SK-N-SH (cell line): ENCODE measurements around the gene AARS2.

Experiments used
- CTCF ChIP-seq: fragments of 200-600 bp; sonication (generic); IDR thresholded peaks from 2 replicates; pipeline ENCODE4 v1.6.1; 2017; ENCODE audit warnings: antibody characterized with exemption, mild to moderate bottlenecking, moderate library complexity
- MXI1 ChIP-seq: IDR thresholded peaks from 2 replicates; pipeline ENCODE4 v1.6.1; 2012; ENCODE audit warnings: mild to moderate bottlenecking, low read depth, low read length, improper control_type of control experiment
- PBX3 ChIP-seq: IDR thresholded peaks from 2 replicates; pipeline ENCODE4; 2012
- POLR2AphosphoS5 ChIP-seq: IDR thresholded peaks from 2 replicates; pipeline ENCODE4 v1.6.1; 2012; ENCODE audit warnings: low read depth, low read length
- RAD21 ChIP-seq: IDR thresholded peaks from 2 replicates; pipeline ENCODE4 v1.6.1; 2012; ENCODE audit warnings: mild to moderate bottlenecking, low read length
- USF2 ChIP-seq: fragments of 150-350 bp; IDR thresholded peaks from 2 replicates; pipeline ENCODE4 v1.6.1; 2017; ENCODE audit warnings: antibody characterized with exemption, low read length, low read depth, borderline replicate concordance

GRCh38 chr6:44250067-44250717 is 63.0 kb downstream of the AARS2 start:
- TF ChIP-seq CTCF: no peak
- TF ChIP-seq MXI1: no peak
- no peak for TF ChIP-seq POLR2AphosphoS5
- TF ChIP-seq USF2: no peak
- TF ChIP-seq PBX3: no peak
- no peak for TF ChIP-seq RAD21
